GM23248 (cell line): Measurements from ENCODE around the gene DLG2. TPM values are rescaled to one million over a fixed set of nuclear protein-coding genes. Genes with fewer than 3 reads are reported as not detected.

Source experiments
- DNase-seq: peaks from one replicate; pipeline ENCODE4 v3.0.0-alpha.2; 2015
- H2AFZ ChIP-seq: fragments of 200-600 bp; sonication (generic); 2 replicates; pipeline ENCODE4 v1.6.1; 2016; ENCODE audit warnings: antibody characterized with exemption
- H3F3A ChIP-seq: fragments of 200-600 bp; sonication (generic); 2 replicates; pipeline ENCODE4 v1.6.1; 2016; ENCODE audit warnings: mild to moderate bottlenecking, antibody characterized with exemption, mixed run types; ENCODE audit not compliant: insufficient read depth
- H3K27ac ChIP-seq: fragments of 200-600 bp; sonication (generic); 2 replicates; pipeline ENCODE4 v1.5.1; 2016; ENCODE audit warnings: mild to moderate bottlenecking
- H3K27me3 ChIP-seq: fragments of 200-600 bp; sonication (generic); replicated peaks from 2 replicates; pipeline ENCODE4 v1.6.1; 2016; ENCODE audit warnings: mild to moderate bottlenecking; ENCODE audit not compliant: insufficient read depth
- H3K36me3 ChIP-seq: fragments of 200-600 bp; sonication (generic); 2 replicates; pipeline ENCODE4 v1.6.1; 2016; ENCODE audit warnings: low read depth, mild to moderate bottlenecking
- H3K4me1 ChIP-seq: fragments of 200-600 bp; sonication (generic); 2 replicates; pipeline ENCODE4 v1.6.1; 2016; ENCODE audit warnings: mild to moderate bottlenecking; ENCODE audit not compliant: insufficient read depth
- H3K4me2 ChIP-seq: fragments of 200-600 bp; sonication (generic); one replicate; pipeline ENCODE4 v1.6.1; 2016; ENCODE audit warnings: mild to moderate bottlenecking; ENCODE audit not compliant: unreplicated experiment
- H3K4me3 ChIP-seq: fragments of 200-600 bp; sonication (generic); 2 replicates; pipeline ENCODE4 v1.5.1; 2016; ENCODE audit warnings: mild to moderate bottlenecking
- H3K79me2 ChIP-seq: fragments of 200-600 bp; sonication (generic); 2 replicates; pipeline ENCODE4 v1.6.1; 2016; ENCODE audit warnings: mild to moderate bottlenecking; ENCODE audit not compliant: insufficient read depth
- H3K9ac ChIP-seq: fragments of 200-600 bp; sonication (generic); 2 replicates; pipeline ENCODE4 v1.6.1; 2016; ENCODE audit warnings: mild to moderate bottlenecking
- H3K9me2 ChIP-seq: fragments of 200-600 bp; sonication (generic); 2 replicates; pipeline ENCODE4 v1.6.1; 2016; ENCODE audit warnings: mixed run types, mild to moderate bottlenecking, moderate library complexity; ENCODE audit not compliant: insufficient read depth
- H3K9me3 ChIP-seq: fragments of 200-600 bp; sonication (generic); one replicate; pipeline ENCODE4 v1.6.1; 2017; ENCODE audit warnings: low read depth
- H4K20me1 ChIP-seq: fragments of 200-600 bp; sonication (generic); 2 replicates; pipeline ENCODE4 v1.6.0; 2016; ENCODE audit not compliant: insufficient read depth
- EZH2 ChIP-seq: fragments of 200-600 bp; sonication (generic); IDR thresholded peaks from 2 replicates; pipeline ENCODE4 v1.6.1; 2018; ENCODE audit warnings: antibody characterized with exemption, mild to moderate bottlenecking; ENCODE audit not compliant: insufficient read depth, poor library complexity, severe bottlenecking
- EZH2phosphoT487 ChIP-seq: fragments of 200-600 bp; sonication (generic); IDR thresholded peaks from 2 replicates; pipeline ENCODE4 v1.6.1; 2018; ENCODE audit warnings: antibody characterized with exemption, moderate library complexity, mild to moderate bottlenecking, low read depth; ENCODE audit not compliant: insufficient read depth
- WGBS, 2 experiments: methylation state at CpG; one replicate each; pipeline ENCODE4 v1.1.6; 2015 to 2017; ENCODE audit warnings: low lambda C conversion rate in 2 of 2, low coverage in 1 of 2; ENCODE audit errors: missing lambda C conversion rate in 2 of 2; 5-methylcytosine and 5-hydroxymethylcytosine counted together
- in situ Hi-C: fragments of 300-500 bp; cut with MboI; formaldehyde crosslinking; loops from 2 replicates; pipeline ENCODE4 v1.15.0; 2020
- polyA plus RNA-seq: library from polyadenylated mRNA; unstranded; fragments of >200 nt; fragmentation: Nextera tagmentation; extraction: Ambion mirVana; gene quantifications from 2 replicates; pipeline ENCODE4 v1.2.1, GENCODE V29; 2016
- total RNA-seq: library from RNA; depleted of rRNA; stranded (reverse); fragments of >200 nt; shearing (Covaris generic); gene quantifications from 2 replicates; pipeline ENCODE4 v1.2.3, GENCODE V29; 2014

The DLG2 gene
- total and polyA plus RNA-seq, 2 experiments from 2014 or later = 1.1 to 1.7 TPM

GRCh38 chr11:83682611-83682973 lies 1944.6 kb downstream of the DLG2 start:
- no peaks in the 10 kb centered on the region for H3K9me2 ChIP-seq
- in situ Hi-C loops = no loop called here
- no peaks in the 10 kb centered on the region for H3F3A ChIP-seq
- no peak overlapping the region for H3K27ac ChIP-seq
- H3K4me1 ChIP-seq = 0 out of 2 replicates have a peak, but pooled peaks cover 7% of the 10 kb centered on the region
- H3K36me3 ChIP-seq = no peaks in the 10 kb centered on the region
- no peaks in the 10 kb centered on the region for H3K79me2 ChIP-seq
- TF ChIP-seq EZH2 = no peak
- TF ChIP-seq EZH2phosphoT487 = no peak
- no peaks in the 10 kb centered on the region for H3K9me3 ChIP-seq
- H4K20me1 ChIP-seq = no peaks in the 10 kb centered on the region
- H2AFZ ChIP-seq = no peak overlapping the region
- H3K4me2 ChIP-seq = no peak overlapping the region
- no peak overlapping the region for H3K9ac ChIP-seq
- 63 to 82% methylated on average over 1 of the region's 1 CpG for WGBS, 2 experiments
- no peaks in the 10 kb centered on the region for H3K27me3 ChIP-seq
- H3K4me3 ChIP-seq = no peak overlapping the region
- DNase-seq = no peak

- Histone ChIP-seq H3K79me2 (no peaks in the 10 kb centered on the region), H3K36me3 (no peaks in the 10 kb centered on the region), H2AFZ (peak overlapping the region; percentile 81), H3F3A (no peaks in the 10 kb centered on the region), H3K4me2 (peak overlapping the region; percentile 96), H3K4me3 (peak overlapping the region; percentile 78), H3K27me3 (no peaks in the 10 kb centered on the region), H3K9me2 (no peaks in the 10 kb centered on the region), H4K20me1 (no peaks in the 10 kb centered on the region), H3K4me1 (0 out of 2 replicates have a peak, but pooled peaks cover 7% of the 10 kb centered on the region), H3K9me3 (no peaks in the 10 kb centered on the region), H3K9ac (peak overlapping the region; percentile 45; the same call in 1 of the 2 replicates), H3K27ac (no peak overlapping the region)
- TF ChIP-seq EZH2phosphoT487 (no peak), EZH2 (no peak)
- in situ Hi-C loops = no loop called here
- 19 to 20% methylated on average over 10 of the region's 10 CpGs for WGBS, 2 experiments
- DNase-seq = peak; percentile 39
Measured at GRCh38 chr11:83681906-83682610, 1945.1 kb downstream of the DLG2 start.

GRCh38 chr11:83681031-83681781 lies 1945.9 kb downstream of the DLG2 start:
- DNase-seq = peak; percentile 58
- H3K9me3 ChIP-seq = no peaks in the 10 kb centered on the region
- H3K9ac ChIP-seq = peak overlapping the region; percentile 45
- no peaks in the 10 kb centered on the region for H3K9me2 ChIP-seq
- in situ Hi-C loops = no loop called here
- H4K20me1 ChIP-seq = no peaks in the 10 kb centered on the region
- H2AFZ ChIP-seq = peak overlapping the region; percentile 81
- H3K4me2 ChIP-seq = peak overlapping the region; percentile 96
- 3 to 5% methylated on average over 15 of the region's 15 CpGs for WGBS, 2 experiments
- no peaks in the 10 kb centered on the region for H3K36me3 ChIP-seq
- H3K27ac ChIP-seq = no peak overlapping the region
- H3F3A ChIP-seq = no peaks in the 10 kb centered on the region; the same call in 1 of the 2 replicates
- TF ChIP-seq EZH2phosphoT487 (no peak), EZH2 (no peak)
- H3K79me2 ChIP-seq = no peaks in the 10 kb centered on the region
- H3K27me3 ChIP-seq = no peaks in the 10 kb centered on the region
- 0 out of 2 replicates have a peak, but pooled peaks cover 7% of the 10 kb centered on the region for H3K4me1 ChIP-seq
- peak overlapping the region; percentile 78 for H3K4me3 ChIP-seq

GRCh38 chr11:83680321-83680720 lies 1946.8 kb downstream of the DLG2 start:
- 0 out of 2 replicates have a peak, but pooled peaks cover 7% of the 10 kb centered on the region for H3K4me1 ChIP-seq
- no peaks in the 10 kb centered on the region for H4K20me1 ChIP-seq
- 40 to 44% methylated on average over 2 of the region's 2 CpGs for WGBS, 2 experiments
- H3K9me2 ChIP-seq = no peaks in the 10 kb centered on the region
- H3K9ac ChIP-seq = no peak overlapping the region
- no peak for DNase-seq
- TF ChIP-seq EZH2phosphoT487 = no peak
- TF ChIP-seq EZH2 = no peak
- H3K4me2 ChIP-seq = no peak overlapping the region
- H3K9me3 ChIP-seq = no peaks in the 10 kb centered on the region
- no peaks in the 10 kb centered on the region for H3K36me3 ChIP-seq
- H3K27ac ChIP-seq = no peak overlapping the region
- H3F3A ChIP-seq = no peaks in the 10 kb centered on the region; the same call in 1 of the 2 replicates
- in situ Hi-C loops = no loop called here
- H3K4me3 ChIP-seq = no peak overlapping the region
- no peaks in the 10 kb centered on the region for H3K79me2 ChIP-seq
- H2AFZ ChIP-seq = no peak overlapping the region
- H3K27me3 ChIP-seq = no peaks in the 10 kb centered on the region
